ENCODE measurements around the gene GNAI2.

GRCh38 chr3:50233176-50233575 lies 2.8 kb upstream of the GNAI2 start:
- TF ChIP-seq CTCF (IDR thresholded peaks at IDR 0.05), result no peak
- no peak for TF ChIP-seq ATF3 (CRISPR knock-in tag; conservative IDR thresholded peaks at IDR 0.05)
- no peak for TF ChIP-seq MAX (CRISPR knock-in tag; IDR thresholded peaks at IDR 0.05)
- TF ChIP-seq HMGXB4 (CRISPR knock-in tag; IDR thresholded peaks at IDR 0.05), result no peak
- TF ChIP-seq ELF4 (CRISPR knock-in tag; IDR thresholded peaks at IDR 0.05; ENCODE audit: low read depth), result no peak
- no peak for TF ChIP-seq USF2 (CRISPR knock-in tag; IDR thresholded peaks at IDR 0.05)
- TF ChIP-seq FOXP1 (CRISPR knock-in tag; IDR thresholded peaks at IDR 0.05; ENCODE audit: borderline replicate concordance), result no peak
- no peak for TF ChIP-seq MYBL2 (CRISPR knock-in tag; IDR thresholded peaks at IDR 0.05)
- TF ChIP-seq TP53 (CRISPR knock-in tag; IDR thresholded peaks at IDR 0.05), result no peak

All from WTC11 (cell line).